HG03575 (cell line): ENCODE data around the gene RAD51B.

ENCODE experiments used
- ATAC-seq: cut with Tn5 transposase; IDR thresholded peaks from one replicate; pipeline ENCODE4 v1.9.1; 2021; ENCODE audit not compliant: unreplicated experiment, insufficient number of reproducible peaks, low FRiP score; ENCODE audit errors: extremely low read depth

Gene RAD51B

DNA sequence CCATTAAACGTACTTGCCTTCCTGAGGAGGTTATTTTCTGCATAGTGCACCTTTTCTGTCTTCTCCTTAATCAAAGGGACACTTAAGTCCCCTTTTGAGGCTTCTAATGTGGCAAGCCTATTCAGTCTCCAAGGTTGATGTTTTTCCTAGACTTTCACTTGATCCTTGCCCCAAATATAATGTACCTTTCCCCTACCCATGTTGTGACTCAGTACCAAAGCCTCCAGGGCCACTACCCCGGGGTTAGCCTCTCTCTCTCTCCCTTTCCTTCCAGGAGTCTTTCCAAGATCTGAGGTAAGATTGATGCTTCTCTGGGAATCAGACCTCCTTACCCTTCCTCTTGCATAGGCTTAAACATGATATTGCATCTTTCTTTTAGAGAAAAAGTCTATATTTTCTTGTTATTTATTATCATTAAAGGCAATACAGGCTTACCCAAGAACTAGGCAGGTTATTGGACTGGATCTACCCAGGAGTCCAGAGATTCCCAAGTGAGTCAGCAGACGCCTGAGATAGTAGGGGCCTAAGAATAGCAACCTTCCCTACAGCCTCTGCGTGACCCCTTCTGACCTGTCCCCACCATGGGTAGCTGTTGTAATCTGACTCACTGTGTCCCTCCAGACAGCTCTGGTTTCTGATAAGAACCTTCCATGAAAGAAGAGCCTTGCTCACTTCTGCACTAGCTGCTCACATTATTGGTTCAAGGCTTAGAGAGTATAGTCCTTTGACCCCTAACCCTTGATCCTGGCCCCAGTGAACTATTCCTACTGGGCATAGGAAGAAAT lies 800.4 kb downstream of the RAD51B start:
- ATAC-seq: no peak

DNA sequence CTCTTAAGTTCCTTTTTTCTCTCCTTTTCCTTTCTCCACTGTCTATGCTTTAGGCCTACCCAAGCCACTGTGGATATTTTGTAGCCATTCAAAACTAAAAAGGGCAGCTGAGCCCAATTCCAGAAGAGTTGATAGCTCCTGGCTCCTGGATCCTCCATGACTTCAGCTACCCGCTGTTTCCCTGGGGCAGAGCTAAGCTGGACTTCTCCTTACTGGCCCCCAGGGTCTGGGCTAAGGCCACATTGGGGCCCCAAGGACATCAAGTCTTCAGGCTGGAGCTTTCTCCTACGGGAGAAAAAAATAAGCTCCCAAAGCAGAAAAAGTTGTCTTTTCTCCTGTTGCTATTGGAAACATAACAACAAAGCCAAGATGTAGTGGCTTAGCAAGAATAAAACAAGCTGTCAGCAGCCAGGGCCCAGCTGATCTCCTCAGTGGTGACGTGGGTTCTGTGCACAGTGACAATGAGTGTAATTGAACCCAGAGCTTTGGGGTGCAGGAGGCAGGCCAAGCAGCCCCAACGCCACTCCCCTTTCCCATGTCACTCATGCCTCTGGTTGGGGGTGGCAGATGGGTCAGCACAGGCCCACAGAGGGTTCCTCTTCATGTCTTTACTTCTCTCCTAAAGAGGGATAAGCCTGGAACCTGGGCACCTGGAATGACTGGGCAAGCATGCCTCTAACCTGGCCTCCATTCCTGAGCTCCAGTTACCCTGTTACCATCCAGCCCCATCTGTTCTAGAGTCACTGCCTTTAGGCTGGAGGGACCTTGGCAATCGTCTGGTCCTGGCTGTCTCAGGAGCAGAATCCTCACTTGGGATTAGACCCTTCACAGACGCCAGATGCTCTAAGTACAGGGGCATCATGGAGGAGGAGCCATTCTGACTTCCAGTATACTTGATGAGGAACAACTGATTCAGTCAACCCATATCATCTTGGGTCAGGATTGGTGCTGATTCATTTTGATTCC lies 802.1 kb downstream of the RAD51B start:
- no peak for ATAC-seq

DNA sequence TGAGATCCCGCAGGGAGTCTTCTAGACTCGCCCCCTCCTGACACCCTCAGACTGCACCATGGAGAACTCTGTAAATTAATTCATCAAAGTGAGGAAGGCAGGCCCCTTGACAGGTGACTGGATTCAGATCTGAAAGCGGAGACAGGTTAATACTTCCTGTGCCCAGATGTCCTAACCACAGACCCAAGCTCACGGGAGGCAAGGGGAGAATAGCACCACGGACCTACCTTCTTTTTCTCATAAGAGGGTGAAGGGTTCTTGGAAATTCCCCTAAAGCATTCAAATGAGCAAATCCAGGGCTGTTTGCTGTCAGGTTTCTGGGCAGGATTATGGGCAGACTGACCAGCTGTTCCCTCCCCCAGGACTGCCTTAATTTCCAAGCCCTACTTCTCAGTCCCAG lies 803.3 kb downstream of the RAD51B start:
- ATAC-seq: no peak

DNA sequence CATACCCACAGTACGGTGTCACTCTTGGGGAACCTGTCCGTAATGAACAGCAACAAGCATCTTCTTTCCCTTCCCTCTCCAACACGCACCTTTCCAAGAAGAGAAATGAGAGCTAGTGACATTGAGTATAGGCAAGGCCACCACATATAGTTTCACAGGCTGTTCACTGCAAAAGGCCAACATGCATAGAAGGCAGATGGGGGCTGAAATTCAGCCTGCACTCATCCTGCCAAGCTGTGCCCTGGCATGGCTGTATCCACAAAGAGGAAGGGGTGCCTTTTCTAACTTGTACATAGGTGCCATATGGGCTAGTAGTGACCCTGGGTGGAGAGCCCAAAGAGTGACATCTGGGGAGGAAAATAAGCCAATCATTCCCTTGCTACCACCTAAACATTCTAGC lies 803.7 kb downstream of the RAD51B start:
- ATAC-seq: no peak

DNA sequence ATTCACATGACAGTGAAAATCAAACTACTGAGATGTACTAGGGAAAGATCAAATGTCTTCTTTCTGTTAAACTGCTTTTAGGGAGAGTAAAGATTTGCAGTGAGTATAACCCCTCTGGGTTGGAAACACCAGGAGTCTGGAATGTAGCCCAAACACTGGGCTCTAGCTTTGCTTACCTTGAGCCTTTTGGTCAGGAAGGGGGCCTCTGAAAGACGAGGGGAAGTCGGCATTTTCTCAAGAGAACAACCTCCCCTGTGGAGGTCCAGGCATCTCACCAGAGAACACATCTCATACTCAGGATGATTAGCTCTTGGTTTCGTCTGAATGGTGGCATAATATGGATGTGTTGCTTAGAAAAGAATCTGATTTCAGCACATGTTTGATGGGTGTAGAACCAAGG lies 804.2 kb downstream of the RAD51B start:
- no peak for ATAC-seq

DNA sequence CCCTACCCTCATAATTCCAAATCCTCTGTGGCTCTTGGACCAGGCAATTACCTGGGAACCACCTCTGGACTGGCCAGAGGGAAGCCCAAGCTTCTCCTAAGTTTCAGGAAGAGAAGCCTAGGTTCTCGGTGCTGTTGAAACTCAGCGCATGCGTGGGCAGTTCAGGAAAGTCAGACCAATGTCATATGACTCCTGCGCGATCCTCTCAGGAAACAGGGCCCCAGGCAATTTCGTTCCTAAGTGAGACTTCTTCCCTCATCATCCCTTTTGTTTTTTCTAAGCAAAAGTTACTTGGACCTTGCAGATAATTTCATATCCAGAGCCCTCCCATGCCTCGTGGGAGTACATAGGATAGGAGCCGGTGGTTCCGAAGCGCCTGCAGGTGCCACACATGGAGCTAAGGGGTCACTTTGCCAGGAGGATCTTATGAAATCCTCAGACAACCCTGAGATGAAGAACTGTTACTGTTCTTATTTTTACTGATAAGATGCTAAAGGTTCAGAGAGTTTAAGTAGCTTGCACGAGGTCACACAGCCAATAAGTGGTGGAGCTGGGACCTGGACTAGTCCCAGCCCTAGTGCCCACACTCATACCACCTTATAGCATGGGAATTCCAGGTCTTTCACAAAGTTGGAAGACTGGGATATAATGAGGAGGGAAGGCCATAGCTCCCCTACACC lies 805.1 kb downstream of the RAD51B start:
- ATAC-seq: no peak

DNA sequence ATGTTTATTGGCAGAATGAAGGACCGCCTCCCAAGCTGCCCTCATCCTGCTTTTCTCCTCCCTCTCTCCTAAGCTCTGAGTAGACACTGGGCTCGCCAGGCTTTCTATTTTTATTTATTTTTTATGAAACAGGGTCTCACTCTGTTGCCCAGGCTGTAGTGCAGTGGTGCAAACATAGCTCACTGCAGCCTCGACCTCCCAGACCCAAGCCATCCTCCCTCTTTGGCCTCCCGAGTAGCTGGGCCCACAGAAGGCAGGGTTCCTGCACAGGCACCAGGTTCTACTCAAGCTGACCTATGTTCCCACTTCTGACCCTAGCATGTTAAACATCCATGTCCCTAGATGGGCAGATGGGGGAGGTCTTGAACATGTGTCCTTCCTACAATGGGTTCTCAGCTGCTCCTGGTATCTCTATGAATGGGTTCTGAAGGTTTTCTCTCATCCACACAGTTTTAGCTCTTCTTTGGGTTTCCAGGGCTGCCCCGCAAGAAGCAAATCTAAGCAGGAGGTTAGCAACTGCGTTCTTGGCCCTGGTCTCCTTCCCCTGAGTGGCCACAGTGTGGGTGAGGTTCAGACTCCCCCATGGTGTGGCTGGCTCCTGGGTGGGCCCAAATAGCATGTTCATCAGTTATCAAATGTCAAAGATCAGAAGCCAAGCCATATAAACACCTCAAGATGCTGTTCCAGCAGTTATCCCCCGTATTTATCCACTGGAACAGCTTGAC lies 805.9 kb downstream of the RAD51B start:
- no peak for ATAC-seq

DNA sequence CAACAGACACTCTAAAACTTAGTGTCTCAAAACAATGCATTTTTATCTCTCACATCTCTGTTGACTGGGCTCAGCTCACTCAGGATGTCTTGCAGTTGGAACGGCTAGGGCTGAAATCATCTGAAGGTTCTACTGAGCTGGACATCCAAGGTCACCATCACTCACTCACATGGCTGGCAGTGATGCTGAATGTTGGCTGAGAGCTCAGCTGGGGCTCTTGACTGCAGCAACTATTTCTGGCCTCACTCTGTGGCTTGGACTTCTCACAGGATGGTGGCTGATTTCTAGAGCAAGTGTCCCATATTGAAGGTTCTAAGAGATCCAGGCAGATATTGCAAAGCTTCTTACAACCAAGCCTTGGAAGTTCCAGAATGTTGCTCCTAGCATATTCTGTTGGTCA lies 806.8 kb downstream of the RAD51B start:
- no peak for ATAC-seq

DNA sequence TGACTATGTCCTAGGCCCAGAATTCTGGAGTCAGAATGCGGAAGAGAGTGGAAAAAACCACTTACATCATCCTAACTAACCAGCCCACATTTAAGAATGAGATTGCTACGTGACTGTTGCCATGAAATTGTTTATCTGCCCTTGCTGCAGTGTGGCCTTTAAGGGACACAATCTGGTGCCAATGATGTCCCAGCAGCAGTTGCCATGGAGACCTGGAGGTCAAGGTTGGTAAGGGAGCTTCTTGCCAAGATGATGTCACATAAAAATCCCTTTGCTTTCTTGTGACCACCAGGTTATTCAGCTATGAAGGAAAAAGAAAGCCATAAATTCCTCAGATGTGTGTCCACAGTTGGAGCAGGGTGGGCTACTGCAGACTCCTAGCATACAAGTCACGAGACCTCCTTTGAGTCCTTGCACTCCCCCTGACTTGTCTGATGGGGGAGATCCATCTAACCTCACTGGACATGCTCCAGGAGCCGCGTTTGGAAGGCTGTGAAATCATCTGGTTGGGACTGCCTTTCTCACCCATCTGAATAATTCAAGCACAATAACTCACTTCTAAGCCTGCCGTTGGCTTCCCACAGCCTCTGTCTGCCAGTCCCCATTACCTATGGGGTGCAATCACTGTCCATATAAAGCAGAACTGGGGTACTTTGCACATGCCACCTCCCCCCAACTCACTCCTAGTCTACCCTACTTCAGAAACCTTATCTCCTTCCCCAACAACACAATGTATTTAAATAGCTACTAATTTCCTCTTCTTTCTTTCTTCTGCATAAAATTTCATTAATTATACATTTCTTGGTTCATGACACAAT lies 807.7 kb downstream of the RAD51B start:
- no peak for ATAC-seq

DNA sequence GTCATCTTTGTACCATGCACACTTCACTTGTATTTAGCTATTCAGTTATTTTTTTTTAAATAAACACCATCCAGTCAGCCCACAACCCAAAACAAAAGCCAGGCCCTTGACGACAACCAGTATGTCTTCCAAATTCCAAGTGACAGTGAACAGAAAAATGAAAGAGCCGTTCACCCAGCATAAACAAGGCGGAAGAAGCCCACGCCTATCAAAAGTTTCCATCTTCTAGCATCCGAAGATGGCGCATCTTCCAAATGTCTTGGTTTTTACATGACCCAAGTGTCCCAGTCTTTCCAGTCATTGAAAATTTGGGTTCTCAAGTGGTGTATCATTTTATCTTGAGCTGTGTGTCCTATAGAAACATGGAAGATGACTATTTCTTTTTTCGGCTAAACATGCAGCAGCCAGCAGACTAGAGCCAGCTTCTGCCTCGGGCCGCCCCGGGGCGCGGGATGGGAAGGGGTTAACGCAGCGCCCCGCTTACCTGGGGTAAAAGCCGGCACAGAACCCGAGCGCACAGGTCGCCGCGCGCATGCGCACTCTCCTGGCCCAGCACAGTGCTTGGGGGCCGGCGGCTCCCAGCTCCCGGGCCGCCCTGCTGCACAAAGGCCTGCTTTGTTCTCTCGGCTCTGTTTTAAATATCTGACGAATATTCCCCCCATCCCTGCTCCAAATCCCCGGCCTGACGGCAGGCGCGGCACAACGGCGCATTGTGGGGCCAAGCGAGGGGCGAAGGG lies 808.5 kb downstream of the RAD51B start:
- no peak for ATAC-seq

DNA sequence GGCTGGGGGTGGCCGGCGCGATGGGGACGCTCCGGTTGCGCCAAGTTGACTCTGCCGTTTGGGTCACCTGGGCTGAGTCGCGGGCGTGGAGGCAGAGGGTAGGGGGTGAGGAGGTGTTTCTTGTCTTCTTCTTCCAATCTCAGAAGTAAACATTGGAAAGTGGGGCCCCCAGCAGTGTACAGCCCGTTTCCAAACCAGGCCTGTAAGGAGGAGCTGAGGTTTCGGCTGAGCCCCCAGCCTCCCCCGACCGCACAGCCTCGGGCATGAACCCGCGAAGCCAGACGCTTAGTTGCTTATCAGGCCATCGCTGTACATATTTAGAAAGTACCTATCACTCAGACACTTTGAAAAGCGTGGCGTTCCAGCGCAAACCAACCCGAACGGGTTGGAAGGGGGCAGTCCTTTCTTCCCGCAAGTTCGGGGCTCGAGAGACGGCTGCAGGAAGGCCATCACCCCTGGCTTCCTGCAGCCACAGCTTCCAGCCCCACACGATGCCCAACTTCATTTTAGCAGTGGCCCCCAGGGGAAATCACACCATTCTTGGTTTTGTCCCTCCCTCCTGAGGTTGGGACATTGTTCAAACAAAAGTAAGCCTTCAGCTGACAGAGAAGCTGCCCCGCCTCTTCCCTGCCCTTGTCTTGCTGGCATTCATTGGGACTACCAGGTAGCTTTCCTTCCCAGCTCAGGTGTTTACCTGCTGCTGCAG lies 809.2 kb downstream of the RAD51B start:
- ATAC-seq: no peak

DNA sequence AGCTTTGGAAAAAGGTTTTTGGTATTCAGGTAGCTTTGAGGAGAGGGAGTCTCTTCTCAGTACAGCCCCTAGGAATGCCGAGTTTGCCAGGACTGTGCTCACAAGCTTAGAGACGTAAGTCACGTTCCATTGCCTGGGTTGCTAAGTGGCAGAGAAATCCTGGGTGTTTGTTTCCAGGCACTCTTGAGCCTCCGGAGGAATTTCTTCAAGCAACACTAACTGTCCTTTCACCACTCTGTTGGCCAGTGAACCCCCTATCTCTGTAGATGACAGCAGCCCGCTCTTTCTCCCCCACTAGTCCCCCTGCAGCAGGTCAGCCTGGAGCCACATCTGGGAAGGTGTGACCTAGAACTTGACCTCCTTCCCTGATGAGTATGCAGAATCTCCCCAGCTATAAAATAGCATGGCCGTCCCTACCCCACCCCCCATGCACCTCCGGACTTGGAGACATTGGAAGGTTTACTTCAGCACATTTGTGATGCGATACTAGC lies 810.5 kb downstream of the RAD51B start:
- no peak for ATAC-seq

DNA sequence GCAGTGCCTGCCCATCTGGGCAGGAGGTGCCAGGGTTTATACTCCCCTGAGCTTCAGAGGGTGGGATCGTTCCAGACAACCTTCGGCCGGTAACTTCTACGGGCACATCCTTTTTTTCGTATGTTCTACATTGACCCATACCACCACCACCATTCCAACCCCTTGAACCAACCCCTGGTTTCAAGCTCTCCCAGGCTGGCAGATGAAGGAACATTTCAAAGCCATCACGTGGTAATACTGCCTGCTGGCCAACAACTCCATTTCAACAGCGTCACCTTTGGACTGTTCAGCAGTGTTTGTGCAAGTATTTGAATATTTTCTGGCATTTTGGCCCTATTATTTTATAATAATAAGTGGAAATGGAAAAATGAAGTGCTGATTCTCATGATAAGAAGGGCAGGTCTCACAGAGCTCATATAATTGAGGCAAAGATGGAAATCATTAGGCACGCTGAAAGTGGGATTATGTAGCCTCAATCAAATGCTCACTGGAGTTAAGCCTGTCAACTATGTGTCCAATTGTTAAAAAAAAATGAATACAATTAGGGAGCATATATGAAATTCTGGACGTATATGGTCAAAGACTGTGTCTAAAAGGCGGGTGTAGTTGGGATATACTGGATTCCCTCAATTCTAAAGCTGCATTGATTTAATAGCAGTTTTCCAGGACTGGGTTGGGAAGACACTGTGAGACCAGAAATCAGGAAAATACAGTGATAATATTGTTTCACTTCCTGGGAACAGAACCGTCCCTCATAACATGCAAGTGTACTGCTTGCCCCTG lies 811.2 kb downstream of the RAD51B start:
- no peak for ATAC-seq

DNA sequence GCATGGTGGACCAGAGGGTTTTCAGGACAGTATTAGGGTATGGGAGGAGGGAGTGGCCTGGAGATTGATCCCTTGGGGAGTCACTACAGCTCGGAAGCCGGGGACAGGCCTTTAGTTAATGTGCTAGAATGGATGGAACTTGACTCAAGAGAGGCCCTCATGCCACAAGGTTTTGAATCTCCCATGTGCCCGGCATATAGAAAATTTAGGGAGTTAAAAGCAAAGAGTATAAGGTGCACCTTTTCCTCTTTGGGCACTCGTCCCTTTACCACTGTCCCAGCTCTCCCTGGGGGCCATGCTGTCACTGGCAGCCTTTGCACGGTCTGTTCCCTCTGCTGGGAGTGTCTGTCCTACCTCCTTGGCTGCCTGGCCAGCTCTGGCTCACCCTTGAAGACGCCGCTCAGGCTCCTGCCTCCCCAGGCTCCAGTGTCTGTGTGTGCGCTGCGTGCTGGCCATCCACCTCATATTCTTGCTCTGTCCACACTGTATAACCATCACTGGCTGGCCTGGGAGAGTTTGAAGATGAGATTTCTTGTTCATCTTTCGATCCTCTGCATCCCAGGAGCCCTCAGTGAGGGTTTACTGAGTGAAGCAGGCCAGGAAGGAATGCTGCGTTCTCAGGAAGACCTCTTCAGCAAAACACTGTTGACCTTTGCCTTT lies 811.9 kb downstream of the RAD51B start:
- no peak for ATAC-seq

DNA sequence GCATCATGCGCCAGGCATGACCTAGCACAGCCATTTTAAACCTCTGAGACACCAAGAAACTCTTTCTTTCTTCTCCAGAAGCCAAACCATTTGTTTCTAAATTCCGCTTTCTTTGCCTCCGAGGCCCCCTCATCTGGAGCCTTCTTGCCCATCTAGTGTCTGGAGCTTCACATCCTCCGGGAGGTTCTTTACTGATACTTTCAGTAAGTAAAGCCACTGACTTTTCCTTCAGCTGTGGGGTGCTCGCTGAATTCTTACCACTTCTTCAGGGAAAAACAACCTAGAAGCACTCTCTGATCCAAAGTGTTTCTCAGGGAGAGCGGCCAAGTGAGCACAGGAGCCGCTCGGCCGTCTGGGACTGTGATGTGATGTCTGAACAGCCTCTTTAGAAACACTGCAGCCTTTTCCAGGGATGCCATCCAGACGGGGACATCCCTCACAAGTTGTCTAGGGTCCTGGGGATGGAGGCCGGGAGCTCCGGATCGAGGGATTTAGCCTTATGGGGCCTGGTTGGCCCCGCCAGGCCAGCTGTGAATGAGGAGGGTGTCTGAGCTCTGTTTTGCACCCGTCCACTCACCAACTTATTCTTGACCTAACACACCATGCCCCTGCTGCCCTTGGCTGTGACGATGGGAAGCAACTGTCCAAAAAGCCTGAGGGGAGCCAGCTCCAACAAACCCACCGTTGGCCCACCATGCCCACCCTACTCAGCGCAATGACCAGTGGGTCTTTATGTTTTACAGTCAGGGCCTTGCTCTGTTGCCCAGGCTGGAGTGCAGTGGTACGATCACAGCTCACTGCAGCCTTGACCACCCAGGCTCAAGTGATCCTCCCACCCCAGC lies 812.7 kb downstream of the RAD51B start:
- ATAC-seq: no peak
